Measurements from ENCODE around the gene SKIL. TPM values are rescaled to one million over a fixed set of nuclear protein-coding genes. Genes with fewer than 3 reads are reported as not detected.
"Not testable (repeated sequence)": the region's sequence is repeated elsewhere in the genome, so short reads cannot be mapped to it uniquely, and the experiment has no call there.

Gene SKIL
- total RNA-seq, 1 donor from 2014 or later: 83.0 TPM

DNA sequence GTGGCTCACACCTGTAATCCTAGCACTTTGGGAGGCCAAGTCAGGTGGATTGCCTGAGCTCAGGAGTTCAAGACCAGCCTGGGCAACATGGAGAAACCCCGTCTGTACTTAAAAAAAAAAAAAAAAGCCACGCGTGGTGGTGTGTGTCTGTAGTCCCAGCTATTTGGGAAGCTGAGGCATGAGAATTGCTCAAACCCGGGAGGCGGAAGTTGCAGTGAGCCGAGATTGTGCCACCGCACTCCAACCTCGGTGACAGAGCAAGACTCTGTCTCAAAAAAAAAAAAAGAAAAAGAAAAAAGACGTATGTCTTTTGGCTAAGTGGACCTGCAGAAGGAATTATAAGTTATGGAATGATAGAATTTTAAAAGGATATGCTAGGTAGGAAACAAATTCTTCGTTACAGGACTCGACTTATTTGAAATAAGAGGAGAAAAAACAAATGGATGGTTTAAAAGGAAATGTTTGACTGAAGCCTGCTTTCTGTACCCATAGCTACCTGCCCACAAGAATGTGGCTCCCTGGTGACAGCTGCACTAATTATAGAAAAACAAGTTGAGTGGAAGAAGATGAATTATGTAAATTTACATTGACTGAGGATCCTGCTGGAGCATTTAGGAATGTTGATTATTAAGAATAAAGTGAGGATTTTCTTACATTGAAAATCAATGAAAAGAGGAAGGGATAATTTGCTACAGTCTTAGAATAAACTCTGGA is 36.0 kb upstream of the SKIL start:
- Mint-ChIP-seq H3K27me3 (ENCODE audit: unreplicated experiment) (no peaks in the 10 kb centered on the region), H3K4me1 (ENCODE audit: unreplicated experiment) (peaks cover 27% of the 10 kb centered on the region), H3K27ac (ENCODE audit: unreplicated experiment) (no peak overlapping the region), H3K36me3 (ENCODE audit: unreplicated experiment) (no peaks in the 10 kb centered on the region), H3K9me3 (ENCODE audit: unreplicated experiment) (no peaks in the 10 kb centered on the region), H3K4me3 (ENCODE audit: unreplicated experiment) (no peak overlapping the region)
- TF ChIP-seq CTCF (IDR thresholded peaks at IDR 0.05): no peak
- no peak for DNase-seq (ENCODE audit: extremely low spot score, unreplicated experiment)

GRCh38 chr3:170322566-170323269 is 34.8 kb upstream of the SKIL start:
- no peak for TF ChIP-seq CTCF (IDR thresholded peaks at IDR 0.05)
- no peak for DNase-seq (ENCODE audit: extremely low spot score, unreplicated experiment)
- H3K27me3 Mint-ChIP-seq (ENCODE audit: unreplicated experiment): no peaks in the 10 kb centered on the region
- no peaks in the 10 kb centered on the region for H3K9me3 Mint-ChIP-seq (ENCODE audit: unreplicated experiment)
- no peaks in the 10 kb centered on the region for H3K36me3 Mint-ChIP-seq (ENCODE audit: unreplicated experiment)
- H3K4me3 Mint-ChIP-seq (ENCODE audit: unreplicated experiment): peak overlapping the region; percentile 24
- peaks cover 27% of the 10 kb centered on the region for H3K4me1 Mint-ChIP-seq (ENCODE audit: unreplicated experiment)
- peak overlapping the region; percentile 83 for H3K27ac Mint-ChIP-seq (ENCODE audit: unreplicated experiment)

DNA sequence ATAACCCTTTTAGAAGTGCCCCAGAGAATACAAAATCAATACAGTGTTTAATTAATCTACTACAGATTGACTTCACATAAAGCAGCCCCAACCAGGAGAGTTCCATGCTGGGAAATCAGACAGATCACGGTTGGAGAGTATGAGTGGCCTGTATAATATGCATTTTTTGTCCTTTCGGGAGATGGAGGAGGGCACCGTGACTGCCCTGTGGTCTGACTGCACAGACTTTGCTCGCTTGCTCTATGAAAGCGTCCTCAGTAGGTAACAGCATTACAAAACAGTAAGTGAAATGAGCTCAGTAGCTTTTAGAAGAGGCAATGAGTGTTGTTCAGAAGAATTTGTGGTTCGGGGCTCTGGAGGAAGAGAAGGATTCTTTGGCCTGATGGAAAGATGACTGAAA is 34.2 kb upstream of the SKIL start:
- TF ChIP-seq CTCF (IDR thresholded peaks at IDR 0.05): no peak
- Mint-ChIP-seq H3K4me3 (ENCODE audit: unreplicated experiment) (no peak overlapping the region), H3K27ac (ENCODE audit: unreplicated experiment) (peak overlapping the region; percentile 83), H3K27me3 (ENCODE audit: unreplicated experiment) (no peaks in the 10 kb centered on the region), H3K4me1 (ENCODE audit: unreplicated experiment) (peaks cover 27% of the 10 kb centered on the region), H3K9me3 (ENCODE audit: unreplicated experiment) (no peaks in the 10 kb centered on the region), H3K36me3 (ENCODE audit: unreplicated experiment) (no peaks in the 10 kb centered on the region)
- DNase-seq (ENCODE audit: extremely low spot score, unreplicated experiment): peak; percentile 36

DNA sequence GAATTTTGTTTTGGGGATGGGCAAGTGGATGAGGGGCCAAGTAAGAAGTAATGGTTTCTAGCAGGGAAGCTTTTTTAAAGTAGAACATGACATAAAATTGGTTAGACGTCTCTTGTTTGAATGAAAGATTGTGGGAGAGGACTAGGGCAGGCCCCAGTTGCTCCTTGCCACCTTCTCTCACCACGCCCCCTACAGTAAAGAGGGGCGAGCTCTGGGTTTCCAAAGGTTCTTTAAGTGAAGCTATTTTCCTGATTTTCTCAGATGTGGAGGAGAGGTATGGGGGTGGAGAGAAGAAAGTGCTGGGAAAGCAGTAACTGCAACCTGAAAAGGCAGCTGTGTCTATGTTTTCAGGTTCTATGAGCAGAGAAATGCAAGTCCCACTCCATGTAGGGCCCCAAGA is 32.6 kb upstream of the SKIL start:
- no peaks in the 10 kb centered on the region for H3K27me3 Mint-ChIP-seq (ENCODE audit: unreplicated experiment)
- H3K4me1 Mint-ChIP-seq (ENCODE audit: unreplicated experiment): peaks cover 27% of the 10 kb centered on the region
- no peak overlapping the region for H3K4me3 Mint-ChIP-seq (ENCODE audit: unreplicated experiment)
- no peaks in the 10 kb centered on the region for H3K36me3 Mint-ChIP-seq (ENCODE audit: unreplicated experiment)
- DNase-seq (ENCODE audit: extremely low spot score, unreplicated experiment): peak; percentile 38
- no peak overlapping the region for H3K27ac Mint-ChIP-seq (ENCODE audit: unreplicated experiment)
- no peak for TF ChIP-seq CTCF (IDR thresholded peaks at IDR 0.05)
- H3K9me3 Mint-ChIP-seq (ENCODE audit: unreplicated experiment): no peaks in the 10 kb centered on the region

GRCh38 chr3:170327040-170327808 is 30.3 kb upstream of the SKIL start:
- Mint-ChIP-seq H3K27ac (ENCODE audit: unreplicated experiment) (no peak overlapping the region), H3K4me1 (ENCODE audit: unreplicated experiment) (peaks cover 19% of the 10 kb centered on the region), H3K27me3 (ENCODE audit: unreplicated experiment) (no peaks in the 10 kb centered on the region), H3K36me3 (ENCODE audit: unreplicated experiment) (no peaks in the 10 kb centered on the region), H3K4me3 (ENCODE audit: unreplicated experiment) (no peak overlapping the region), H3K9me3 (ENCODE audit: unreplicated experiment) (no peaks in the 10 kb centered on the region)
- no peak for TF ChIP-seq CTCF (IDR thresholded peaks at IDR 0.05)
- DNase-seq (ENCODE audit: extremely low spot score, unreplicated experiment): peak; percentile 82

GRCh38 chr3:170327868-170328548 is 29.5 kb upstream of the SKIL start:
- not testable (repeated sequence) for H3K36me3 Mint-ChIP-seq (ENCODE audit: unreplicated experiment); H3K4me3 Mint-ChIP-seq (ENCODE audit: unreplicated experiment); H3K27ac Mint-ChIP-seq (ENCODE audit: unreplicated experiment); H3K9me3 Mint-ChIP-seq (ENCODE audit: unreplicated experiment); H3K27me3 Mint-ChIP-seq (ENCODE audit: unreplicated experiment); DNase-seq (ENCODE audit: extremely low spot score, unreplicated experiment)
- H3K4me1 Mint-ChIP-seq (ENCODE audit: unreplicated experiment): peaks cover 11% of the 10 kb centered on the region

Data from osteocyte (in vitro differentiated cells).